GM18868 (cell line): ENCODE measurements around the gene ZNF397.
A peak's percentile ranks its signal among the peaks of the same experiment; 100 is the strongest.
"Not testable (repeated sequence)": the region's sequence is repeated elsewhere in the genome, so short reads cannot be mapped to it uniquely, and the experiment has no call there.

Source experiments
- ATAC-seq: cut with Tn5 transposase; IDR thresholded peaks from one replicate; pipeline ENCODE4 v1.9.1; 2021; ENCODE audit warnings: mild to moderate bottlenecking, moderate library complexity; ENCODE audit not compliant: unreplicated experiment

Gene ZNF397

GRCh38 chr18:35240664-35241447 is at the start of gene ZNF397:
Gene ZNF397, plus strand, starts transcription at chr18:35241034. Its CDS starts 1,437 bp downstream, at chr18:35242471.
- ATAC-seq = peak; percentile 99

- ATAC-seq = no peak
These were observed 49.2 kb upstream of the ZNF397 start for GRCh38 chr18:35191698-35192025.

- ATAC-seq = no peak
These were observed 48.4 kb upstream of the ZNF397 start for GRCh38 chr18:35192415-35192814.

GRCh38 chr18:35193316-35193715 is 47.5 kb upstream of the ZNF397 start:
- no peak for ATAC-seq

- ATAC-seq = no peak
These were observed 43.5 kb upstream of the ZNF397 start for GRCh38 chr18:35197296-35197695.

GRCh38 chr18:35201256-35201931 is 39.4 kb upstream of the ZNF397 start:
- no peak for ATAC-seq

- no peak for ATAC-seq
These were observed 37.8 kb upstream of the ZNF397 start for GRCh38 chr18:35203067-35203466.

- ATAC-seq = no peak
These were observed 35.6 kb upstream of the ZNF397 start for GRCh38 chr18:35205199-35205712.

GRCh38 chr18:35205746-35206458 is 34.9 kb upstream of the ZNF397 start:
- not testable (repeated sequence) for ATAC-seq

GRCh38 chr18:35215026-35215425 is 25.8 kb upstream of the ZNF397 start:
- ATAC-seq = no peak

- ATAC-seq = not testable (repeated sequence)
These were observed 24.2 kb upstream of the ZNF397 start for GRCh38 chr18:35216611-35217010.

GRCh38 chr18:35219331-35219730 is 21.5 kb upstream of the ZNF397 start:
- not testable (repeated sequence) for ATAC-seq

GRCh38 chr18:35220424-35220823 is 20.4 kb upstream of the ZNF397 start:
- ATAC-seq = no peak

GRCh38 chr18:35223797-35224196 is 17.0 kb upstream of the ZNF397 start:
- no peak for ATAC-seq

- no peak for ATAC-seq
These were observed 13.6 kb upstream of the ZNF397 start for GRCh38 chr18:35227254-35227653.

GRCh38 chr18:35231052-35231451 is 9.8 kb upstream of the ZNF397 start:
- ATAC-seq = peak; percentile 95

- ATAC-seq = no peak
These were observed 4.1 kb upstream of the ZNF397 start for GRCh38 chr18:35236571-35237363.

GRCh38 chr18:35239314-35239713 is 1.5 kb upstream of the ZNF397 start:
- ATAC-seq = no peak

- ATAC-seq = no peak
These were observed 592 bp downstream of the ZNF397 start for GRCh38 chr18:35241448-35241804.

GRCh38 chr18:35242426-35242825 is 1.6 kb downstream of the ZNF397 start:
- no peak for ATAC-seq

GRCh38 chr18:35244671-35245070 is 3.8 kb downstream of the ZNF397 start:
- ATAC-seq = no peak
